ENCODE measurements around the gene RAD9A.
"Not testable (repeated sequence)": the region's sequence is repeated elsewhere in the genome, so short reads cannot be mapped to it uniquely, and the experiment has no call there.

RAD9A gene

GRCh38 chr11:67403085-67403484 lies 11.3 kb downstream of the RAD9A start:
- H3K4me3 Mint-ChIP-seq = peak overlapping the region; percentile 93
- H3K36me3 Mint-ChIP-seq = peaks cover 21% of the 10 kb centered on the region
- H3K27me3 Mint-ChIP-seq; ATAC-seq (ENCODE audit: low read depth); H3K9me3 Mint-ChIP-seq; DNase-seq (ENCODE audit: low spot score in 2 of 2): not testable (repeated sequence)
- peaks cover 30% of the 10 kb centered on the region for H3K4me1 Mint-ChIP-seq
- H3K27ac Mint-ChIP-seq = peak overlapping the region; percentile 88

- ATAC-seq (ENCODE audit: low read depth) (no peak), DNase-seq (ENCODE audit: low spot score in 2 of 2) (no peak)
- Mint-ChIP-seq H3K27ac (peak overlapping the region; percentile 88), H3K36me3 (peaks cover 21% of the 10 kb centered on the region), H3K9me3 (no peaks in the 10 kb centered on the region), H3K27me3 (no peaks in the 10 kb centered on the region), H3K4me3 (peak overlapping the region; percentile 93), H3K4me1 (peaks cover 39% of the 10 kb centered on the region)
These were observed 12.9 kb downstream of the RAD9A start for GRCh38 chr11:67404515-67405195.

- Mint-ChIP-seq H3K9me3 (no peaks in the 10 kb centered on the region), H3K4me1 (peaks cover 42% of the 10 kb centered on the region)
These were observed 13.4 kb downstream of the RAD9A start for GRCh38 chr11:67405196-67405567.

GRCh38 chr11:67405688-67406339 lies 14.0 kb downstream of the RAD9A start:
- no peaks in the 10 kb centered on the region for H3K27me3 Mint-ChIP-seq
- peak overlapping the region; percentile 91 for H3K27ac Mint-ChIP-seq
- H3K4me1 Mint-ChIP-seq = peaks cover 45% of the 10 kb centered on the region
- H3K36me3 Mint-ChIP-seq = peaks cover 23% of the 10 kb centered on the region
- DNase-seq (ENCODE audit: low spot score in 2 of 2) (no peak), ATAC-seq (ENCODE audit: low read depth) (no peak)
- peak overlapping the region; percentile 93 for H3K4me3 Mint-ChIP-seq
- H3K9me3 Mint-ChIP-seq = no peaks in the 10 kb centered on the region

More at GRCh38 chr11:67405196-67405567, 13.4 kb downstream of the RAD9A start:
- Mint-ChIP-seq H3K27ac (peak overlapping the region; percentile 88), H3K4me3 (peak overlapping the region; percentile 93), H3K27me3 (no peaks in the 10 kb centered on the region), H3K36me3 (peaks cover 23% of the 10 kb centered on the region)
- ATAC-seq (ENCODE audit: low read depth) (no peak), DNase-seq (ENCODE audit: low spot score in 2 of 2) (no peak)

- H3K36me3 Mint-ChIP-seq = peaks cover 23% of the 10 kb centered on the region
- H3K27me3 Mint-ChIP-seq = no peaks in the 10 kb centered on the region
- H3K27ac Mint-ChIP-seq = peak overlapping the region; percentile 91
- H3K4me3 Mint-ChIP-seq = peak overlapping the region; percentile 93
- peaks cover 49% of the 10 kb centered on the region for H3K4me1 Mint-ChIP-seq
- ATAC-seq (ENCODE audit: low read depth) (no peak), DNase-seq (ENCODE audit: low spot score in 2 of 2) (no peak)
- no peaks in the 10 kb centered on the region for H3K9me3 Mint-ChIP-seq
These were observed 14.7 kb downstream of the RAD9A start for GRCh38 chr11:67406420-67406968.

- Mint-ChIP-seq H3K27me3 (no peaks in the 10 kb centered on the region), H3K36me3 (peaks cover 23% of the 10 kb centered on the region), H3K27ac (peak overlapping the region; percentile 91), H3K4me1 (peaks cover 55% of the 10 kb centered on the region), H3K4me3 (peak overlapping the region; percentile 93), H3K9me3 (no peaks in the 10 kb centered on the region)
- DNase-seq (ENCODE audit: low spot score in 2 of 2) (no peak), ATAC-seq (ENCODE audit: low read depth) (no peak)
These were observed 15.3 kb downstream of the RAD9A start for GRCh38 chr11:67406969-67407687.

- Mint-ChIP-seq H3K36me3 (peaks cover 23% of the 10 kb centered on the region), H3K9me3 (no peaks in the 10 kb centered on the region), H3K4me1 (peaks cover 59% of the 10 kb centered on the region), H3K4me3 (peak overlapping the region; percentile 93), H3K27ac (peak overlapping the region; percentile 91), H3K27me3 (no peaks in the 10 kb centered on the region)
- DNase-seq (ENCODE audit: low spot score in 2 of 2) (no peak), ATAC-seq (ENCODE audit: low read depth) (no peak)
These were observed 15.9 kb downstream of the RAD9A start for GRCh38 chr11:67407688-67408163.

GRCh38 chr11:67408437-67409200 lies 16.8 kb downstream of the RAD9A start:
- Mint-ChIP-seq H3K4me3 (peak overlapping the region; percentile 93), H3K9me3 (no peaks in the 10 kb centered on the region), H3K27ac (peak overlapping the region; percentile 45), H3K27me3 (no peaks in the 10 kb centered on the region), H3K4me1 (peaks cover 65% of the 10 kb centered on the region), H3K36me3 (peaks cover 20% of the 10 kb centered on the region)
- DNase-seq (ENCODE audit: low spot score in 2 of 2) (no peak), ATAC-seq (ENCODE audit: low read depth) (peak; percentile 3)

- DNase-seq (ENCODE audit: low spot score in 2 of 2) (peak; percentile 47 to 48), ATAC-seq (ENCODE audit: low read depth) (peak; percentile 74)
- peak overlapping the region; percentile 93 for H3K4me3 Mint-ChIP-seq
- H3K27ac Mint-ChIP-seq = peak overlapping the region; percentile 86
- H3K27me3 Mint-ChIP-seq = no peaks in the 10 kb centered on the region
- peaks cover 18% of the 10 kb centered on the region for H3K36me3 Mint-ChIP-seq
- peaks cover 63% of the 10 kb centered on the region for H3K4me1 Mint-ChIP-seq
- H3K9me3 Mint-ChIP-seq = no peaks in the 10 kb centered on the region
These were observed 17.5 kb downstream of the RAD9A start for GRCh38 chr11:67409261-67409666.

- peaks cover 14% of the 10 kb centered on the region for H3K36me3 Mint-ChIP-seq
- DNase-seq (ENCODE audit: low spot score in 2 of 2) (peak in 1 of 2 donors; percentile 41), ATAC-seq (ENCODE audit: low read depth) (peak; percentile 48)
- H3K9me3 Mint-ChIP-seq = no peaks in the 10 kb centered on the region
- no peaks in the 10 kb centered on the region for H3K27me3 Mint-ChIP-seq
- H3K4me1 Mint-ChIP-seq = peaks cover 59% of the 10 kb centered on the region
- peak overlapping the region; percentile 90 for H3K4me3 Mint-ChIP-seq
- peak overlapping the region; percentile 86 for H3K27ac Mint-ChIP-seq
These were observed 18.1 kb downstream of the RAD9A start for GRCh38 chr11:67409781-67410368.

GRCh38 chr11:67410369-67410831 lies 18.6 kb downstream of the RAD9A start:
- Mint-ChIP-seq H3K9me3 (no peaks in the 10 kb centered on the region), H3K27me3 (no peaks in the 10 kb centered on the region), H3K36me3 (peaks cover 14% of the 10 kb centered on the region), H3K4me3 (peak overlapping the region; percentile 90), H3K27ac (peak overlapping the region; percentile 86), H3K4me1 (peaks cover 62% of the 10 kb centered on the region)
- ATAC-seq (ENCODE audit: low read depth) (no peak), DNase-seq (ENCODE audit: low spot score in 2 of 2) (no peak)

- peak overlapping the region; percentile 90 for H3K4me3 Mint-ChIP-seq
- peak overlapping the region; percentile 86 for H3K27ac Mint-ChIP-seq
- peaks cover 14% of the 10 kb centered on the region for H3K36me3 Mint-ChIP-seq
- no peaks in the 10 kb centered on the region for H3K9me3 Mint-ChIP-seq
- no peaks in the 10 kb centered on the region for H3K27me3 Mint-ChIP-seq
- DNase-seq (ENCODE audit: low spot score in 2 of 2) = no peak
- peaks cover 63% of the 10 kb centered on the region for H3K4me1 Mint-ChIP-seq
- no peak for ATAC-seq (ENCODE audit: low read depth)
These were observed 19.4 kb downstream of the RAD9A start for GRCh38 chr11:67410984-67411784.
